H1 (cell line): Measurements from ENCODE around the gene NFATC1. TPM values are rescaled to one million over a fixed set of nuclear protein-coding genes. Genes with fewer than 3 reads are reported as not detected.

Experiments used
- BACH1 ChIP-seq: IDR thresholded peaks from 2 replicates; pipeline ENCODE4 v1.6.1; 2012; ENCODE audit warnings: low read length, improper control_type of control experiment
- CHD7 ChIP-seq: fragments of 300-600 bp; sonication (generic); IDR thresholded peaks from 2 replicates; pipeline ENCODE4 v1.7.1; 2012; ENCODE audit warnings: low read length, moderate library complexity, mild to moderate bottlenecking, inconsistent platforms; ENCODE audit not compliant: insufficient replicate concordance
- SAP30 ChIP-seq: fragments of 300-600 bp; sonication (generic); IDR thresholded peaks from 2 replicates; pipeline ENCODE4 v1.7.1; 2012; ENCODE audit warnings: low read length, moderate library complexity, mild to moderate bottlenecking, inconsistent platforms; ENCODE audit not compliant: insufficient read depth, insufficient replicate concordance
- polyA plus RNA-seq, 7 experiments: library from polyadenylated mRNA; depleted of rRNA in 3 of 7; stranded (reverse) in 5 of 7; unstranded in 2 of 7; fragments of >200 nt in 5 of 7; fragments of 200-250 nt in 2 of 7; gene quantifications; 1 replicate in 5 of 7; 2 replicates in 1 of 7; 4 replicates in 1 of 7; pipeline versions ENCODE4 v1.2.1 to v1.2.3, GENCODE V29; 2011 to 2013; ENCODE audit warnings: missing spikeins in 2 of 7, mixed read lengths in 2 of 7
- total RNA-seq: library from RNA; stranded (reverse); fragmentation: NEBNext Ultra II Directional; extraction: Animal tissue kit (Norgen Biotek cat#: 25700); gene quantifications from 2 replicates; pipeline ENCODE4 v1.2.1, GENCODE V29; 2021

NFATC1 gene
- total and polyA plus RNA-seq, 2 of the 8 experiments (the other 6 are each of a cell fraction or from before 2014, with no cell fraction given), result 2.0 to 6.6 TPM

GRCh38 chr18:79467126-79467525, 71.4 kb downstream of the NFATC1 start (continued):
- no peak for TF ChIP-seq CHD7
- TF ChIP-seq SAP30, result no peak
- no peak for TF ChIP-seq BACH1
- TF ChIP-seq, all 59 proteins: peak for 0
